ENCODE results near the gene ETV1. TPM values are rescaled to one million over a fixed set of nuclear protein-coding genes. Genes with fewer than 3 reads are reported as not detected.

The ETV1 gene
- total RNA-seq, 1 experiment from 2014 or later, result 0.52 TPM

- POLR2A ChIA-PET, result no interaction called here
Measured at GRCh38 chr7:13982940-13983677, 6.4 kb downstream of the ETV1 start.

DNA sequence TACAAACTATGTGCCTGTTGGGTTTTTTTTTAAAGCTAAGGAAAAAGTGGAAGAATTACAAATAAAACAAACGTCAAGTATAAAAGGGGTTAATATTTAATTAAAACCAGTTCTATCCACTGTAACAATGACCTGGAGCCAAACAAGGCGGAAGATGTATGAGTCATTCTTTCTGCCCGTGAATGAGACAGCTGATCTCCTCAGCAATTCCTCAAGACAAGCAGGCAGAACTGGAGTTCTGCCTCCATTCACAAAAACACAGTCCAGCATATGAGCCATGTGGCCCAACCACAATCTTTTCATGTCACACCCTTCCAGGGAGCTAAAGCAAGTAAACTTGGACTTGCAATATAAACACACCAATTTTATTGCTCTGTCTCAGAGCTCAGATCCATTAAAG, 8.4 kb downstream of the ETV1 start:
- no peaks in the 10 kb centered on the region for H3K9me3 ChIP-seq
- H3K4me1 ChIP-seq, result peaks cover 6% of the 10 kb centered on the region; the same call in 1 of the 2 replicates
- intact Hi-C loops (cut with micrococcal nuclease; ENCODE audit: unreplicated experiment), result no loop called here
- no TSS peak for BruUV-seq (replicated peaks)
- H3K36me3 ChIP-seq (ENCODE audit: control insufficient read depth, insufficient read depth, low read length), result no peaks in the 10 kb centered on the region
- DNase-seq, result no peak
- POLR2A ChIA-PET, result no interaction called here
- TF ChIP-seq, protein P1, sequence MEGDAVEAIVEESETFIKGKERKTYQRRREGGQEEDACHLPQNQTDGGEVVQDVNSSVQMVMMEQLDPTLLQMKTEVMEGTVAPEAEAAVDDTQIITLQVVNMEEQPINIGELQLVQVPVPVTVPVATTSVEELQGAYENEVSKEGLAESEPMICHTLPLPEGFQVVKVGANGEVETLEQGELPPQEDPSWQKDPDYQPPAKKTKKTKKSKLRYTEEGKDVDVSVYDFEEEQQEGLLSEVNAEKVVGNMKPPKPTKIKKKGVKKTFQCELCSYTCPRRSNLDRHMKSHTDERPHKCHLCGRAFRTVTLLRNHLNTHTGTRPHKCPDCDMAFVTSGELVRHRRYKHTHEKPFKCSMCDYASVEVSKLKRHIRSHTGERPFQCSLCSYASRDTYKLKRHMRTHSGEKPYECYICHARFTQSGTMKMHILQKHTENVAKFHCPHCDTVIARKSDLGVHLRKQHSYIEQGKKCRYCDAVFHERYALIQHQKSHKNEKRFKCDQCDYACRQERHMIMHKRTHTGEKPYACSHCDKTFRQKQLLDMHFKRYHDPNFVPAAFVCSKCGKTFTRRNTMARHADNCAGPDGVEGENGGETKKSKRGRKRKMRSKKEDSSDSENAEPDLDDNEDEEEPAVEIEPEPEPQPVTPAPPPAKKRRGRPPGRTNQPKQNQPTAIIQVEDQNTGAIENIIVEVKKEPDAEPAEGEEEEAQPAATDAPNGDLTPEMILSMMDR (IDR thresholded peaks at IDR 0.05; ENCODE audit: insufficient read depth in 1 of 2, low read depth in 1 of 2, low read length in 1 of 2, severe bottlenecking in 1 of 2, unreplicated experiment in 1 of 2), result no peak
- no peaks in the 10 kb centered on the region for H3K27me3 ChIP-seq (replicated peaks; ENCODE audit: control insufficient read depth, insufficient read depth, low read length)
- no peaks in the 10 kb centered on the region for H3K4me1 Mint-ChIP-seq (ENCODE audit: low read depth, unreplicated experiment)
- CTCF ChIA-PET, result no interaction called here
- H3K27me3 Mint-ChIP-seq (ENCODE audit: insufficient read depth, unreplicated experiment), result peaks cover 30% of the 10 kb centered on the region
- H3K4me3 Mint-ChIP-seq (ENCODE audit: unreplicated experiment), result no peak overlapping the region
- H3K9me3 Mint-ChIP-seq (ENCODE audit: unreplicated experiment), result no peaks in the 10 kb centered on the region
- no peaks in the 10 kb centered on the region for H3K36me3 Mint-ChIP-seq (ENCODE audit: insufficient read depth, unreplicated experiment)
- H3K27ac Mint-ChIP-seq (ENCODE audit: unreplicated experiment), result no peak overlapping the region
- H3K4me3 ChIP-seq (ENCODE audit: low read depth, low read length), result no peak overlapping the region

More at GRCh38 chr7:13982940-13983677, 6.4 kb downstream of the ETV1 start:
- Mint-ChIP-seq H3K27ac (ENCODE audit: unreplicated experiment) (no peak overlapping the region), H3K4me3 (ENCODE audit: unreplicated experiment) (no peak overlapping the region), H3K4me1 (ENCODE audit: low read depth, unreplicated experiment) (no peaks in the 10 kb centered on the region), H3K9me3 (ENCODE audit: unreplicated experiment) (no peaks in the 10 kb centered on the region), H3K27me3 (ENCODE audit: insufficient read depth, unreplicated experiment) (peaks cover 26% of the 10 kb centered on the region), H3K36me3 (ENCODE audit: insufficient read depth, unreplicated experiment) (no peaks in the 10 kb centered on the region)
- Histone ChIP-seq H3K4me1 (peaks cover 6% of the 10 kb centered on the region; the same call in 1 of the 2 replicates), H3K4me3 (ENCODE audit: low read depth, low read length) (no peak overlapping the region), H3K27me3 (replicated peaks; ENCODE audit: control insufficient read depth, insufficient read depth, low read length) (no peaks in the 10 kb centered on the region), H3K36me3 (ENCODE audit: control insufficient read depth, insufficient read depth, low read length) (no peaks in the 10 kb centered on the region), H3K9me3 (no peaks in the 10 kb centered on the region)
- TF ChIP-seq, protein P1 (IDR thresholded peaks at IDR 0.05; ENCODE audit: insufficient read depth in 1 of 2, low read depth in 1 of 2, low read length in 1 of 2, severe bottlenecking in 1 of 2, unreplicated experiment in 1 of 2), result no peak
- BruUV-seq (replicated peaks), result no TSS peak
- intact Hi-C loops (cut with micrococcal nuclease; ENCODE audit: unreplicated experiment), result no loop called here
- CTCF ChIA-PET, result no interaction called here
- no peak for DNase-seq

- Mint-ChIP-seq H3K4me3 (ENCODE audit: unreplicated experiment) (no peak overlapping the region), H3K27ac (ENCODE audit: unreplicated experiment) (no peak overlapping the region), H3K9me3 (ENCODE audit: unreplicated experiment) (no peaks in the 10 kb centered on the region), H3K27me3 (ENCODE audit: insufficient read depth, unreplicated experiment) (peaks cover 28% of the 10 kb centered on the region), H3K4me1 (ENCODE audit: low read depth, unreplicated experiment) (no peaks in the 10 kb centered on the region), H3K36me3 (ENCODE audit: insufficient read depth, unreplicated experiment) (no peaks in the 10 kb centered on the region)
- DNase-seq, result no peak
- Histone ChIP-seq H3K4me1 (peaks cover 6% of the 10 kb centered on the region; the same call in 1 of the 2 replicates), H3K9me3 (no peaks in the 10 kb centered on the region), H3K27me3 (replicated peaks; ENCODE audit: control insufficient read depth, insufficient read depth, low read length) (no peaks in the 10 kb centered on the region), H3K4me3 (ENCODE audit: low read depth, low read length) (no peak overlapping the region), H3K36me3 (ENCODE audit: control insufficient read depth, insufficient read depth, low read length) (no peaks in the 10 kb centered on the region)
- BruUV-seq (replicated peaks), result no TSS peak
- ChIA-PET POLR2A (no interaction called here), CTCF (no interaction called here)
- intact Hi-C loops (cut with micrococcal nuclease; ENCODE audit: unreplicated experiment), result no loop called here
- TF ChIP-seq, protein P1 (IDR thresholded peaks at IDR 0.05; ENCODE audit: insufficient read depth in 1 of 2, low read depth in 1 of 2, low read length in 1 of 2, severe bottlenecking in 1 of 2, unreplicated experiment in 1 of 2), result no peak
Measured at GRCh38 chr7:13980474-13980873, 9.0 kb downstream of the ETV1 start.

All from Caco-2 (cell line).